Parietal lobe (tissue), 1 donor: ENCODE data around the gene CCDC15. TPM values are rescaled to one million over a fixed set of nuclear protein-coding genes. Genes with fewer than 3 reads are reported as not detected.

Experiments
- total RNA-seq: library from RNA; depleted of rRNA; stranded (reverse); fragments of >200 nt; gene quantifications from one replicate; pipeline ENCODE4 v1.2.3, GENCODE V29; 2014

CCDC15 gene, protein sequence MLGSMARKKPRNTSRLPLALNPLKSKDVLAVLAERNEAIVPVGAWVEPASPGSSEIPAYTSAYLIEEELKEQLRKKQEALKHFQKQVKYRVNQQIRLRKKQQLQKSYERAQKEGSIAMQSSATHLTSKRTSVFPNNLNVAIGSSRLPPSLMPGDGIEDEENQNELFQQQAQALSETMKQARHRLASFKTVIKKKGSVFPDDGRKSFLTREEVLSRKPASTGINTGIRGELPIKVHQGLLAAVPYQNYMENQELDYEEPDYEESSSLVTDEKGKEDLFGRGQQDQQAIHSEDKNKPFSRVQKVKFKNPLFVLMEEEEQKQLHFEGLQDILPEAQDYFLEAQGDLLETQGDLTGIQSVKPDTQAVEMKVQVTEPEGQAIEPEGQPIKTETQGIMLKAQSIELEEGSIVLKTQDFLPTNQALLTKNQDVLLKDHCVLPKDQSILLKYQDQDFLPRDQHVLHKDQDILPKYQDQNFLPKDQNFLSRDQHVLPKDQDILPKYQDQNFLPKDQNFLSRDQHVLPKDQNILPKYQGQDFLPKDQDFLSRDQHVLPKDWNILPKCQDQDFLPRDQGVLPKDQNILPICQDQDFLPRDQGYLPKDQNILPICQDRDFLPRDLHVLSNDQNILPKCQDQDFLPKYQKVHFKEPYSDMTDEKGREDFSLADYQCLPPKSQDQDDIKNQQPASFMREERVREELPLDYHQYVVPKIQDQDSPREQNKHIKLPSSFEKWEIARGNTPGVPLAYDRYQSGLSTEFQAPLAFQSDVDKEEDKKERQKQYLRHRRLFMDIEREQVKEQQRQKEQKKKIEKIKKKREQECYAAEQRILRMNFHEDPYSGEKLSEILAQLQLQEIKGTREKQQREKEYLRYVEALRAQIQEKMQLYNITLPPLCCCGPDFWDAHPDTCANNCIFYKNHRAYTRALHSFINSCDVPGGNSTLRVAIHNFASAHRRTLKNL
- 3.8 TPM for total RNA-seq

DNA sequence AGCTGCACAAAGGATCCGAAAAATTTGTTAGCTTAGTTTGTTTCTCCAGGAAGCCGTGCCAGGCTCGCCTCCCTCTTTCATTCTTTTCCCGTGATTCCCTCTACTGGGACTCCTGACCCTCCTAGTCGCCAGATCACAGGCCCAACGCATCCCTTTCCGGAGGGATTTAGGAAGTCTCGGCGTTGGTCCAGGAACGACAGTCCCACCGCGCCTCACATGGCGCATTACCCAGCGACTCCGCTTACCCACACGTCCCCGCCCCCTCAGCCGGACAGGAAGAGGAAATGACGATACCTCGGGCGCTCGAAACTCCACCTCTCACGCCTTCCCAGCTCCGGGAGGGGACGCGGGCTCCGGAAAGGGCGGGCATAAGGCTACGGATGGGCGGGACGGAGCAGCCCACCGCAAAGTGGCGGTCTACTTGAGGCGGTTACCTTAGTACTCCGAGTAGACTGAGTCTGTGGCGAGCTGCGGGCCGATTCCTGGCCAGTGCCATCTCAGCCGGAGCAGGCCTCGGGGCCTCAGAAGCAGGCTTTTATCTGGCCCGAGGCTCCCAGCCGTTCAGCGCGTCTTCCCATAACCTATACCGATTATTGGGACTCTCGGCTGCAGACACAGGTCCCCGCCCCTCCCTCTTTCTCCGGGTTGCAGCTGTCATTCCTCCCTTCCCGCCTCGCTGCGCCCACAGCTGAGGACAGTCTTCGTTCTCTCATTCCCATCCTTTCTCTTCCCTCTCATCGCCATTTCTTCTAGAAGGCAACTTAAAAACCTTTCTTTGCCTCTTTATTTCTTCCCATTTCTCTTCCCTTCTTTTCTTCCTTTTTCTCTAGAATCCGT, at the start of gene CCDC15:
Gene CCDC15, plus strand, starts transcription at position 450 of the 837 bp plus-strand sequence. CDS start 531 bp downstream, outside the sequence.

DNA sequence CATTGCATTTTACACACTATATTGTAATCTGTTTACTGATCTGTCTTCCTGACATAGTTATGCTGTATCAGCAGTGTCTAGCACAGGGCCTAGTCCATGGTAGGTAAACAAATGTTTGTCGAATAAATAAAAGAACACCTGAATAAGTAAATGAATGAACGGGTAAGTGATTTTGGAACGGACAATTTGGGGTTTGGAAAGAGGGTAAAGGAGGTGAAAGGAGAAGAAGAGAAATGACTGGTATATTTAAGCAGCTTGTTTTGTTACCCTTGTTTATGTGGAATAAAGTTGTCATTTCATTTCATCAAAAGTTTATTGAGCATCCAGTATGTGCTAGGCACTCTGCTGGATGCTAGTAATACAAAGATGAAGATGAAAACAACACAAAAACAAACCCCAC, 35.1 kb upstream of the CCDC15 start, which contains the start of gene HEPN1:
Gene HEPN1, plus strand, starts transcription at position 301 of the 400 bp plus-strand sequence.

DNA sequence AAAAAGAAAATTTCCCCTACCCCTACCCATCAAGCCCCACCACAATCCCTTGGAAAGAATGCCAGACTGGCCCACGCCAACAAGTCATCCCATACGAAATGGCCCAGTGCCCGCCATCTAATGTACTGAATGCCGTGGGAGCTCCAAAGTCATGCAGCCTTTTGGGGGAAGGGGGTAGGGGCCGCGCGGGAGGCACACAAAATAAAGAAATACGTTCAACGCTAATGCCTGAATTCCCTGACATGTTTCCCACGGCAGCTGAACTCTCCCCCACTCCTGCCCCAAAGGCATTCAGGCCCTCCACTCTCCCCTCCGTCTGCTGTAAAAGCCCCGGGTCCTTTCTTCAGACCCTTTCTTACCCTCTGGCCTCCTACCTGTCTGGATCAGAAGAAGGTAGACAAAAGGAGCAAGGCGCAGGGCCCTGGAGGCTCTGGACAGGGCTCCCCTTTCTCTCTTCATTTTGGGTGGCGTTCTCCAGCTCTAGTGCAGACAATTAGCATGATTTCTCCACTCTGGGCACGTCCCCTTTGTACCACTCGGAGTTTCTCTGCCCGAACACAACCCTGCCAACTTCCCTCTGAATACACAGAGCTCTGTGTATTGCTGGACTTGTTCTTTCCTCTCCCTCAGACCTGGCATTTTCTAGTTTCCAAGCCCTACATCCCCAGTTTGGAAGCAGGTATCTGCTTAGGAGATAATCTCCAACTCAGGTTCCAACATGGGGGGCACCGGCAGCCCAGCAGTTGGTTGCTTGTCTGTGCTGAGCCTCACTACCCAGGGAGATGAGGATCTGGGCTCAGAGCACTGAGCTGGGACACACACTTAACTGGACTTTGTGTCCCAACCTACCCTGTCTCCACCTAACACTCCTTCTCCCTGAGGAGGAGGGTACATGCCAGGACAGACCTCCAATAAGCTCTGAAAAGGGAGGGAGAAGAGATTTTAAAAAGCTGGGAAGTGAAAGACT, 18.2 kb upstream of the CCDC15 start, which contains the start of gene HEPACAM:
Gene HEPACAM, minus strand, starts transcription at position 500 of the 967 bp plus-strand sequence. Its CDS starts 41 bp downstream, at position 459.

DNA sequence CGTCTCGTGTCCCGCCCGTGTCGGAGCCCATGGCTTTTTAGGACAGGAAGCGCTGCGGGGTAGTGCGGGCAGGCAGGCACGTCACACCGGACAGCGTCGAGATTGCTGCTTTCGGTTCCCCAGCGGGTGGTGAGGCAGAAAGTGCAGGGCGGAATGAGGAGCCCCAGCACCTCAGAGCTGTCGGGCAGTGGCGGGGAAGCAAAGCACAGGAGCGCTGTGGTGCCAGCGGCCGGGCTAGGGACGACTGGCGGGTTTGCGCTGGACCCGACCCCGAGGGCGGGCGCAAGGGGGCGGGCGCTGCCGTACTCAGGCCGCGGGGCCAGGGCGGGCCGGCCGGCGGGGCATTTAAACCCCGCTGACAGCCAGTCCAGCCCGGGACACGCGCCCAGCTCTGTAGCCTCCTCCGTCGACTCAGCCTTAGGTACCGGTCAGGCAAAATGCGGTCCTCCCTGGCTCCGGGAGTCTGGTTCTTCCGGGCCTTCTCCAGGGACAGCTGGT, 109.0 kb downstream of the CCDC15 start, which contains the start of gene SLC37A2:
Gene SLC37A2, plus strand, starts transcription at position 375 of the 498 bp plus-strand sequence. Its CDS starts 63 bp downstream, at position 438.

Other genes starting within 250 kb of the CCDC15 start
- 1.9 TPM for gene NRGN, start 214.3 kb upstream of the CCDC15 start, total RNA-seq
- gene VSIG2, start 201.9 kb upstream of the CCDC15 start, total RNA-seq, result not detected
- 4.4 TPM for gene ESAM, start 191.9 kb upstream of the CCDC15 start, total RNA-seq
- 32.9 TPM for gene MSANTD2, start 153.8 kb upstream of the CCDC15 start, total RNA-seq
- 7.8 TPM for gene ROBO3, start 88.8 kb upstream of the CCDC15 start, total RNA-seq
- gene ROBO4, start 56.3 kb upstream of the CCDC15 start, total RNA-seq, result 3.1 TPM
- not detected for gene HEPN1, start 35.0 kb upstream of the CCDC15 start, total RNA-seq
- gene HEPACAM, start 18.2 kb upstream of the CCDC15 start, total RNA-seq, result 18.2 TPM
- 1.9 TPM for gene SLC37A2, start 109.1 kb downstream of the CCDC15 start, total RNA-seq
- 25.0 TPM for gene TMEM218, start 157.4 kb downstream of the CCDC15 start, total RNA-seq
- gene PKNOX2, start 210.5 kb downstream of the CCDC15 start, total RNA-seq, result 13.1 TPM